HG02840 (cell line): ENCODE results near the gene TCF4.

Source experiments
- ATAC-seq: cut with Tn5 transposase; IDR thresholded peaks from one replicate; pipeline ENCODE4 v1.9.1; 2021; ENCODE audit warnings: mild to moderate bottlenecking, moderate library complexity, moderate number of reproducible peaks; ENCODE audit not compliant: unreplicated experiment, low FRiP score

Gene TCF4

GRCh38 chr18:55338978-55339650 is 248.9 kb downstream of the TCF4 start:
- no peak for ATAC-seq

GRCh38 chr18:55337908-55338521 is 250.0 kb downstream of the TCF4 start:
- no peak for ATAC-seq

GRCh38 chr18:55337138-55337537 is 250.9 kb downstream of the TCF4 start:
- no peak for ATAC-seq

DNA sequence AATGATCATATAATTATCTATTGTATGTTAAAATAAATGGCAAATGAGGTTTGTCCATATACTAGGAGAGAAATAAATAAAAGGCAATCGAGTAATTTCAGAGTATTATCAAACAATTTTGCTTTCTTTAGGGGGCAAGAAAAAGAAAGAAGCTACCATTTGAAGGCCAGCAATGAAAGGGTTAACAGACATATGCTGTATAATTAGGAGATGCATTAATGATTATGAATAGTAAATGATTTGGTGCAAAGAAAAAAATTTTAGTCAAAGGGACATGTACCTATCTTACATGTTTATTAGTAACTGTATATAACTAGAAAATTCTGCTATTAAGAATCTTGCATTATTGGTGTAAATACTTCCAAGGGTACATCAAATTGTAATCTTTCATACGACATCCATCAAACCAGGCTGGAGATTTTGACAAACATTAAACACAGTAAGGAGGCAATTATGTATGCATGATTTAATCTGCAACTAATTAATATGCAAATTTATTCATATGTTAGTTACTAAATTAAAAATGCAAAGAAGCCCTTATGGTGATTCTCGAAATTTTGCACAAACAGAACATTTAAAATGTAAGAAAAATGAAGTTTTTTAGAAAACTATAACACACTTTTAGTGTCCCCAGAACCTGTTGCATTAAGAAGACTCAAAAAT is 251.4 kb downstream of the TCF4 start:
- ATAC-seq = no peak

DNA sequence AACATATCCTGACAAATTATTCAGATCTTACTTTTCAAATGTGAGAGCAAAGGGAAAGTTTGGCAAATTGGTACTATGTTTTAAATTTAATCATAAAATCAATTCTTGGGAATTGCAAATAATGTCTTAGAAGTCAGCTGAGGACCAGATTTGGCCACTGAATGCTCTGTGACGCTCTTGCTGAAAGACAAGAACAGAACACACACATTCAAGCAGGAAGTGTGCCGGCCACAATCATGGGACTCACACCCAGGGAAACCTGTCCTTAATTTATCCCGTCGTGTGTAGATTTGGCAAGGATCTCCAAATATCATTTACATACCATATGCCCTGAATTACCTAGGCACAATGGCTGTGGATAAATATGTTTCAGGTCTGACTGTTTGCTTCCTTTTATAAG is 253.1 kb downstream of the TCF4 start:
- no peak for ATAC-seq

- ATAC-seq = no peak
These were observed 256.7 kb downstream of the TCF4 start for GRCh38 chr18:55331301-55331700.

DNA sequence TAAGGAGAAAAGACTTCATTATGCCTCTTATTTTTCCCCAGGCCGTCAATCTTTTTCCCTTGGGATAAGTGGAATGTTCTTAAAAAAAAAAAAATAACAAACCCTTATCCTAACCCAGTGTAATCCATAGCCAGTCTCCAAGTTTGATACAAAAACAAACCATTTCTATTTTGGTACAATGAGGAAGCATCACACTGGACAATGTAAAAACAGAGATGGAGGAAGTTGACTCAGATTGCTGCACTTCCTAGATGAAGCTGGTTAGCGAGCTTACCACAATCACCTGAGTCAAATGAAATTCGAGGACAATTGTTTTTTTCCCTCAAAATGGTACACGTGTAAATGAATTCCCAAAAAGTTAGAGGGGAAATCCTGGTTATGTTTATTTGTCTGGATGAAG is 259.7 kb downstream of the TCF4 start:
- no peak for ATAC-seq

- no peak for ATAC-seq
These were observed 260.5 kb downstream of the TCF4 start for GRCh38 chr18:55327454-55327853.

DNA sequence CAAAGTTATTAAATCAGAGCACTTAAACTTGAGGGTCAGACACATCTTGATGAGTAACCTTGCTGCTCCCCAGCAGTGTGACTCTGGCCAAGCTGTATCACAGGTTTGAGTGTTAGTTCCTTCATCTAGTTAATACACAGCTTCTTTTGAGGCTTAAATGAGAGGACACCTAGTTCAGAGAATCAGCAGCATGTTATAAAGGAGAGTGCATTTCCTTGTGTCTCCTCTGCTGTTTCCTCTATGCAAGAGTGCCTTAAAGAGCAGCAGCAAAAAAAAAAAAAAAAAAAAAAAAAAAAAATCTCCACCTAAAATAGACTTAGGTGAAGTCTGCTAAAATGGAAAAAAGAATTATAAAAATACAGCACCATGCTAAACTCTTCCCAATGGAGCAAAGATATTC is 261.9 kb downstream of the TCF4 start:
- no peak for ATAC-seq

- no peak for ATAC-seq
These were observed 263.8 kb downstream of the TCF4 start for GRCh38 chr18:55324166-55324565.

DNA sequence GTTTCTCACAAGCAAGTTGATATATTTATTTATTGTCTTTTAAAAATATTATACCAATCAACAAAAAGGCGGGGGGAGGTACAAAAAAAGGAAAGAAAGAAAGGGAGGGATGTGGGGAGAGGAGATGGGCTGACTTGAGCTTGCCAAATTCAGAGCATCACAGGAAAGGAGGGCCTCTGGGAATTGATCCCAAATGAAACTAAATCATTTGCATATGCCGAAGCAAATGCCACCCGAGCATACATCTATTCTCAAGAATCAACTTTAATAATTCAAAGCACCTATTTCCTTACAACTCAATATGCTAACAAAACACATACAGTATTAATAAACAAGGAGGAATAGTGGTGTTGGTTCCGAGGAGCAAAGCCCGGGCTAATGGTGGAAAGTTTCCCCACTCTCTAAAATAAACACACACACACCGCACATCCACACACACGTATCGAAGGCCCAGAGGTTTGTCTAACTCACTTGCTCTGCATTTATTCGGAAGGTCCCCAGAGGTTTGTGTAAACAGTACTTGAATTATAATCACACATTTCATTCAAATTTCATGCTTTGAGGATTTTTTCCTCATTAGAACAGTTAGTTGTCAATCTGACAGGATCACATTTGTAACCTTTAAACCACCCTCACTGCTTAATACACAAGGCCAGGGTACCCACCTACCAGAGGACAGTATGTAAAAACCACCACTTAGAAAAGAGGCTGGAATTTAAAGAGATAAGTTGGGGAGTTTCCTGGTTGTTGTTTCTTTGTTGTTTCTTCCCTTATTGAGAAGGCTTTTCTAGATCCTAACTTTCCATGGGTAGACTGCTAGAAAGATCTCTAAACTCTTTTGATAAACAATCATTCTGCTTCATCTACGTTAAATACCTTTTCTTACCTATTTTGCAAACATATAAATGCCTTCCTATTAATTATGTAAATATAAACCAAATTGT is 264.7 kb downstream of the TCF4 start:
- no peak for ATAC-seq

GRCh38 chr18:55322178-55322735 is 265.7 kb downstream of the TCF4 start:
- peak; percentile 56 for ATAC-seq

GRCh38 chr18:55321265-55322177 is 266.5 kb downstream of the TCF4 start:
- ATAC-seq = peak; percentile 61

DNA sequence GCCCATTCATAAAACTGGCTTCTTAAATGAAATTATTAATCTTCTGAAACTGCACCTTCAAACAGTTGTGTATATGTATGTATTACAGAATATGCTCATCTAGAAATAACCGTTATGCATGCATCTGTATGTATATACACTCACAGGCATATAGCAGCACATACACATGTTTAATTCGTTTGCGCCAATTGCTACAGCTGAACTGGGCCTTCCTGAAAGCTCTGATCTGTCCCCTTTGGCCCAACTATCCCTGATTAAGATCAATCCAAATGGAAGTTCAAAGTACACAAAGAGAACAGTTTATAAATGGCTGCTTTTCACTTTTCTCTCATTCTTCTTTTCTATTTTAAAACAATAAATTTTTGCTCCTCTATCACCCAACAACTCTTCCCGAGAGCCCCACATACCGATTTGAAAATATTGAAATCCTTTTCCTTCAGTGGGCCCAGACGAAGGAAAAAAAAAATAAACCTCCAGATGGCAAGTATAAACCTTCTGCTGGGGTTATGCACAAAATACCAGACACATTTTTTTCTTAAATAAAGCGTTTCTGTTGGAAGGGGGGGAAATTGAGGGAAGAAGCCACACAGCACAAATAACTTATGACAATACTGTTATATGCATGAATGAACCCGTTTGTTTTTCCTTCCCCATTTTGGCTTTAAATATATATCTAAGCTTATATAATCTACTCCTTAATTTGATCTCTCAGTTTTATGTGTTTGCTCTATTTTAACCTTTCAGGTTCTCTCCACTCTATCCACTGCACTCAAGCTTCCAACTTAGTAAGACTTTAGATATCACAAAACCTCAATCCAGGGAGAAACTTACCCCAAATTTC is 267.3 kb downstream of the TCF4 start:
- no peak for ATAC-seq

GRCh38 chr18:55319459-55320193 is 268.4 kb downstream of the TCF4 start:
- ATAC-seq = no peak

DNA sequence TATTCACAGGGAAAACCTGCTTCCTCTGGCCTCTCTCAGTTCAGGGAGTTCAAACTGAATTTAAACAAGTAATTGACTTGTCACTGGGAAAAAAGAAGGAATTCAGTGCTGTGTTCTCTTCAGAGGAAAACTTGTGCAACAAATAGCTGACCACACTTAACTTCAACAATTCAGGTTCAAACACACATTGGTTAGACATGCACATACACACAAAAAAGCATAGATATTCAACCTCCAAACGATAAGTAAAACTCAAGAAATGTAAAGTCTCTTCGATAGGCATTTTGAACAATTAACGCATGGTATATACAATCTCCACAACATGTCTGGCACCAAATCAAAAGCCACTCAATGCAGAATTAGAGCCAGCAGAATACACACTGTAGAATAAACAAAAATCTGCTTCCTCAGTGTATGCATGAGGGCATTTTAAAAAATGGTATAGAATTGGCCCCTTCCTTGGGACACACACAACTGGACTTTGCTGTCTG is 269.0 kb downstream of the TCF4 start:
- ATAC-seq = no peak

DNA sequence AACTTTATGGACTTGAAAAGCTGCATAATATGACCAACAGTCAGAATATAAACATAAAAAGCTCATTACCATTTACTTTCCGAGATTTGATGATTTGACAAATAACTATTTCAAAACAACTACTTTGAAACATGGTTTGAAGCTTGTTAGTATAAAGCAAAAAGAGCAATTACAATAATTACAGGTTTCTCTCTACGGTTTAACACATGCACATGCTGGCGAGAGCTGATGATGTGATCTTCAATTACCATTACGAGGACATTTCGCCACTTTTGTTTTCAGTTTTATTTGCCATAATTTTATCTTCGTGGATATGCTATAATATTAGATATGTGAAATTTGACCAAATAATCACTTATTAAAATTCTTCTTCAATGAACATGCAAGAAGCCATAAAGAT is 270.1 kb downstream of the TCF4 start:
- no peak for ATAC-seq

DNA sequence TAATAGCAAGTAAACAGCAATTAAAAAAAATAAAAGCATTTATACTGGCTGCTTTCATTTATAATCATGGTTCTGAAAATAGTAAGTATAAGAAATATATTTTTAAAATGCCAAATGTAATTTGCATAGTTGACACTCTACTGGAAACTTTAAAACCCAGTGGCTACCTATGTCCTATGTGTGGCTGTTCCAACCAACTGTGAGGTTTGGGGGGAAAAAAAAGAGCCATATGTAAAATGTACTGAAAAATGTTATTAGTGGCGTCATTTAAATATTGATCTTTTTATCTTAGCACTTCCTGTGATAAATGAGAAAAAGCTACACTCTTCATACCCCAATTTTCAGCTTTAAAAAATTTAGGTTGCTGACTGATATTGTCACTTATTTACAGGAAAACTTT is 270.7 kb downstream of the TCF4 start:
- no peak for ATAC-seq
